HFFc6 (cell line): ENCODE data around the gene PINK1. TPM values are rescaled to one million over a fixed set of nuclear protein-coding genes. Genes with fewer than 3 reads are reported as not detected.

Experiments
- DNase-seq: peaks from one replicate; pipeline ENCODE4 v3.0.0-alpha.2; 2018
- H3K27ac Mint-ChIP-seq: 2 replicates; pipeline ENCODE4 v1.8.0; 2020; ENCODE audit warnings: mild to moderate bottlenecking, mixed read lengths
- H3K27me3 Mint-ChIP-seq: 2 replicates; pipeline ENCODE4 v1.8.0; 2021; ENCODE audit warnings: mild to moderate bottlenecking, moderate library complexity, mixed read lengths; ENCODE audit not compliant: insufficient read depth
- H3K36me3 Mint-ChIP-seq: 2 replicates; pipeline ENCODE4 v1.8.0; 2021; ENCODE audit warnings: low read depth, mixed read lengths
- H3K4me1 Mint-ChIP-seq: 2 replicates; pipeline ENCODE4 v1.8.0; 2020; ENCODE audit warnings: low read depth, mixed read lengths
- H3K4me3 Mint-ChIP-seq: 2 replicates; pipeline ENCODE4 v1.8.0; 2020; ENCODE audit warnings: mild to moderate bottlenecking, moderate library complexity, mixed read lengths
- H3K9me3 Mint-ChIP-seq: 2 replicates; pipeline ENCODE4 v1.8.0; 2020; ENCODE audit warnings: mild to moderate bottlenecking, mixed read lengths
- total RNA-seq, 6 experiments: library from RNA; stranded (reverse); fragmentation: NEBNext Ultra II Directional; extraction: Animal tissue kit (Norgen Biotek cat#: 25700); gene quantifications; 2 replicates in 1 of 6; 3 replicates in 5 of 6; pipeline ENCODE4 v1.2.3, GENCODE V29; 2021
- TF ChIP-seq, protein P1 (sequence below): fragments of 200-600 bp; sonication (generic); IDR thresholded peaks from 2 replicates; pipeline ENCODE4 v1.5.0; 2021; ENCODE audit warnings: antibody characterized with exemption, mild to moderate bottlenecking

The PINK1 gene
- total RNA-seq, 6 experiments from 2014 or later: 89.9 to 134 (median 99.1) TPM

DNA sequence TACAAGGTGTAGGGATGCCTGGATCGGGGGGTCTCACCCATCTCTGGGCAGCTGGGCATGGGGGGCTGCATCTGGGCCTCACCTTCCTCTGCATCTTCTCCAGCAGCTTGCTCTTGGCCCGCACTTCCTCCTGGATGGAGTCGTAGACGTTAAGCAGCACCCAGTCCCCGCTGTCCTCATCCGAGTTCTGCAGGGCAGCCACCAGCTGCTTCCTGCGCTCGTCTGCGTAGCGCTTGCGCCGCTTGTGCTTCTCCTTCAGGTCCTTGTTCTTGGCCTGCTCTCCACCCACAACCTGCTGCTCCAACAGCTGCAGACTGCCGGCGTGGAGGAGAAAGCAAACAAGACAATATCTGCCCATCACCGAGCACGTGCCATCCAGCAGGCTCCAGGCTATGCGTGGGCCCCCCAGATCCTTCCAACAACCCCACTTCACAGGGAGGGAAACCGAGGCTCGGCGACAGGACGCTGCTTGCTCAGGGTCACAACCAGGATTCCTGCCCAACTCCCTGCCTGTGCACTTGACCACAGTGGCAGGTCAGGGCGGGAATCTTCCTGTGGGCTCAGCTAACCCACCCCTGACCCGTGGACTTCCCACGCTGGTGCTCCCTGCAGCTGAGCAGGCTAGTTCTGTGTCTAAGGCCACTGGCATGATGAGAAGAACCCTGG, 49.4 kb downstream of the PINK1 start:
- H3K36me3 Mint-ChIP-seq: peaks cover 7% of the 10 kb centered on the region
- no peaks in the 10 kb centered on the region for H3K27me3 Mint-ChIP-seq
- H3K9me3 Mint-ChIP-seq: no peaks in the 10 kb centered on the region

DNA sequence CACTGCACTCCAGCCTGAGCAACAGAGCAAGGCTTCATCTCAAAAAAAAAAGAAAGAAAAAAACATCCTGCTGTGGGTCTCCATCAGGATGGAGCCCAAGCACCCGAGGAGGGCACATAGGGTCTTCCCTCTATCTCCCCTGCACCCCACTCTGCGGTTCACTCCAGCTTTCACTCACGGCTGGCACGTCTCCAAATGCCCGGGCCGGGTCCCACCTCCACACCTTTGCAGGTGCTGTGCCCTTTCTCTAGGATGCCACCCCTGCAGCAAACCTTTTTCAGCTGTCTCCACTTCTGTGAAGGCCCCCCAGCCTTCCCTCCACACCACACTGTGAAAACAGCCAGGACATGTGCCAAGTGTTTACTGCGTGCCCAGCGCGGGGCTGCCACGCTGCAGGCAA, 50.4 kb downstream of the PINK1 start:
- Mint-ChIP-seq H3K27me3 (no peaks in the 10 kb centered on the region), H3K4me1 (no peaks in the 10 kb centered on the region), H3K36me3 (peaks cover 7% of the 10 kb centered on the region), H3K27ac (no peak overlapping the region), H3K4me3 (no peak overlapping the region), H3K9me3 (no peaks in the 10 kb centered on the region)
- TF ChIP-seq, protein P1, sequence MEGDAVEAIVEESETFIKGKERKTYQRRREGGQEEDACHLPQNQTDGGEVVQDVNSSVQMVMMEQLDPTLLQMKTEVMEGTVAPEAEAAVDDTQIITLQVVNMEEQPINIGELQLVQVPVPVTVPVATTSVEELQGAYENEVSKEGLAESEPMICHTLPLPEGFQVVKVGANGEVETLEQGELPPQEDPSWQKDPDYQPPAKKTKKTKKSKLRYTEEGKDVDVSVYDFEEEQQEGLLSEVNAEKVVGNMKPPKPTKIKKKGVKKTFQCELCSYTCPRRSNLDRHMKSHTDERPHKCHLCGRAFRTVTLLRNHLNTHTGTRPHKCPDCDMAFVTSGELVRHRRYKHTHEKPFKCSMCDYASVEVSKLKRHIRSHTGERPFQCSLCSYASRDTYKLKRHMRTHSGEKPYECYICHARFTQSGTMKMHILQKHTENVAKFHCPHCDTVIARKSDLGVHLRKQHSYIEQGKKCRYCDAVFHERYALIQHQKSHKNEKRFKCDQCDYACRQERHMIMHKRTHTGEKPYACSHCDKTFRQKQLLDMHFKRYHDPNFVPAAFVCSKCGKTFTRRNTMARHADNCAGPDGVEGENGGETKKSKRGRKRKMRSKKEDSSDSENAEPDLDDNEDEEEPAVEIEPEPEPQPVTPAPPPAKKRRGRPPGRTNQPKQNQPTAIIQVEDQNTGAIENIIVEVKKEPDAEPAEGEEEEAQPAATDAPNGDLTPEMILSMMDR: no peak
- DNase-seq: no peak

More for the DNA sequence above, 49.4 kb downstream of the PINK1 start:
- TF ChIP-seq, protein P1: no peak
- DNase-seq: no peak
- H3K4me3 Mint-ChIP-seq: no peak overlapping the region
- H3K4me1 Mint-ChIP-seq: no peaks in the 10 kb centered on the region
- no peak overlapping the region for H3K27ac Mint-ChIP-seq

DNA sequence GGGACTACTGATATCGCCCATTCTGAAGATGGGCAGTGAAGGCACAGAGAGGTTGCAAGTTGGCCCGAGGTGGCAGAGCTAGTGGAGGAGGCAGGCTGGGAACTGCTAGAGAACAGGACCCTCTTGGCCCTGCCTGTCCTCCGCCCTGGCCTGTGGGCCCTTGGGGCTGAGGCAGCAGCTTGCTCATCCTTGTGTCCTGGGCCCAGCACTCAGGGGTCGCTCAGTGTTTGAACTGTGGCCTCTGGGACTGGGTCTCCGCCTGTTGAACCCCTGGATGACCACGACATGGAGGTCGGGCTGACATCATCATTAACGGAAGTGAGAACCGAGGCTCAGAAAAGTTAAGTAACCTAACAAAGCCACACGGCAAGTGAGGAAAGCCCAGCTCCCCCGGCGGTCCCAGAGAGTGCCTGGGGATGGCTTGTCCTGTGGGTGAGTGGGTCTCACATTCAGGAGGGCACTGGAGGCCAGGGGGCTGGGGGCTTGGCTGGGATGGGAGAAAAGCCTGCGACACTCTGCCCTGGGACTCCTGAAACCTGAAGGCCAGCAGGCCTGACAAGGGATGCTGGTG, 50.9 kb downstream of the PINK1 start:
- Mint-ChIP-seq H3K27me3 (no peaks in the 10 kb centered on the region), H3K4me3 (no peak overlapping the region), H3K9me3 (no peaks in the 10 kb centered on the region), H3K27ac (no peak overlapping the region), H3K4me1 (no peaks in the 10 kb centered on the region), H3K36me3 (peaks cover 7% of the 10 kb centered on the region)
- DNase-seq: no peak
- TF ChIP-seq, protein P1: no peak

DNA sequence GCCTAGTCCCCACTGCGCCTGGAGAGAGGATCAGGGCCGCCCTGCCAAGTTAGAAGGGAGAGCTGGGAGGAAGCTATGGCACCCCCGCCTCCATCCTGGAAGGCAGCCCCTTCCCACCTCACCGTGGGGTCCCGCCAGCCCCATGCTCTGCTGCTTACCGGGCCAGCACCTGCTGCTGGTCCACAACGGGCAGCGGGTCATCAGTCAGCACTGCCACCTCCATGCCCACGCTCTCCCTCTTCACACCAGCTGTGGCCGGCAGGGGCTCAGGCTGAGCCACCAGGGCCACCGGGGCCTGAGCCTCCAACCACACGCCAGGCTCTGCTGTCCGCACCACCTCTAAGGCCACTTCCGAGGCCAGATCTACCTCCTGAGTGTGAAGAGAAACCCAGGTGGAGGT, 51.4 kb downstream of the PINK1 start:
- no peak overlapping the region for H3K4me3 Mint-ChIP-seq

DNA sequence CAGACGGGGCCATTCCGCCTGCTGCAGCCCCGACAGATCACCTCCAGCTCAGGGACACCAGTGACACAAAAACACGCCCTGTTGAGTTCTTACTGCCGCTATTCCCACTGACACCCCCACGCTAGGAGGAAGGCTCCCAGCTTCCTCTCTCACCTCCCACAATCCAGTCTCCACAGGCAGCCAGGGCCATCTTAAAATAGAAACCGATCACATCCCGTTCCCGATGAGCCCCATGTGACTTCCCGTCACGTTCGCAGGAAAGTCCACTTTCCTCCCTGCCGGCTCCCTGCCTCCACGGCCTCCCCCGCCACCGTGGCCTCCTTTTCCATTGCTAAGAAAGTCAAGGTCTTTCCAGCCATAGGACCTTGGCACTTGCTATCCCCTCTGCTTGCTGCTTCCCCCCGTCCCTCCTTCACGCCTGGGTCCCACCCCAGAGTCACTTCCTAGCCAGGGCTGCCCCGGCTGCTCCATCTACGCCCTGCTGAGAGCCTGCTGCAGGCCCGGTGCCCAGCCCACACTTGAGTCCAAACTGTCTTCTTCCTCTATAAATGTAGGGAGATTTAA, 51.9 kb downstream of the PINK1 start:
- no peak for DNase-seq
- Mint-ChIP-seq H3K4me3 (no peak overlapping the region), H3K27ac (no peak overlapping the region)

More for the DNA sequence above, 51.4 kb downstream of the PINK1 start:
- no peak overlapping the region for H3K27ac Mint-ChIP-seq
- H3K36me3 Mint-ChIP-seq: peaks cover 7% of the 10 kb centered on the region
- H3K9me3 Mint-ChIP-seq: no peaks in the 10 kb centered on the region
- TF ChIP-seq, protein P1: no peak
- no peaks in the 10 kb centered on the region for H3K27me3 Mint-ChIP-seq
- no peak for DNase-seq
- no peaks in the 10 kb centered on the region for H3K4me1 Mint-ChIP-seq

More for the DNA sequence above, 51.9 kb downstream of the PINK1 start:
- peaks cover 4% of the 10 kb centered on the region for H3K36me3 Mint-ChIP-seq
- TF ChIP-seq, protein P1: no peak
- H3K9me3 Mint-ChIP-seq: no peaks in the 10 kb centered on the region
- H3K27me3 Mint-ChIP-seq: no peaks in the 10 kb centered on the region
- no peaks in the 10 kb centered on the region for H3K4me1 Mint-ChIP-seq
